ENCODE data around the gene TPP2.

The TPP2 gene

GRCh38 chr13:102566513-102566912, 30.3 kb upstream of the TPP2 start:
- H3K9me3 ChIP-seq (ENCODE audit: insufficient read depth, low read length) = no peaks in the 10 kb centered on the region
- H3F3A ChIP-seq (ENCODE audit: insufficient read depth) = no peaks in the 10 kb centered on the region
- no peak overlapping the region for H3K27ac ChIP-seq (ENCODE audit: low read depth, low read length)
- no peaks in the 10 kb centered on the region for H3K9me2 ChIP-seq (replicated peaks; ENCODE audit: insufficient read depth, low read length)
- H3K4me2 ChIP-seq (ENCODE audit: low read depth, low read length, poor library complexity, severe bottlenecking) = no peak overlapping the region
- H3K36me3 ChIP-seq (ENCODE audit: low read length) = no peaks in the 10 kb centered on the region
- H3K27me3 ChIP-seq (ENCODE audit: low read length) = 0 out of 2 replicates have a peak, but pooled peaks cover 3% of the 10 kb centered on the region
- TF ChIP-seq CTCF (IDR thresholded peaks at IDR 0.05; ENCODE audit: insufficient read depth, low read length, poor library complexity, severe bottlenecking) = no peak
- no peak for TF ChIP-seq EZH2phosphoT487 (conservative IDR thresholded peaks at IDR 0.05; ENCODE audit: low read length)
- no peak overlapping the region for H3K9ac ChIP-seq (ENCODE audit: low read length)
- H4K20me1 ChIP-seq (ENCODE audit: low read depth, low read length) = no peaks in the 10 kb centered on the region
- no peaks in the 10 kb centered on the region for H3K79me2 ChIP-seq (ENCODE audit: insufficient read depth, low read length)
- H3K4me3 ChIP-seq (ENCODE audit: insufficient read depth, low read length, poor library complexity, severe bottlenecking) = no peak overlapping the region
- no peak overlapping the region for H2AFZ ChIP-seq (ENCODE audit: low read depth, low read length, severe bottlenecking)

GRCh38 chr13:102567857-102568256, 28.9 kb upstream of the TPP2 start:
- H3K27me3 ChIP-seq (ENCODE audit: low read length) = 0 out of 2 replicates have a peak, but pooled peaks cover 3% of the 10 kb centered on the region

GRCh38 chr13:102569488-102569887, 27.3 kb upstream of the TPP2 start:
- Histone ChIP-seq H3K4me3 (ENCODE audit: insufficient read depth, low read length, poor library complexity, severe bottlenecking) (no peak overlapping the region), H3F3A (ENCODE audit: insufficient read depth) (no peaks in the 10 kb centered on the region), H3K9me2 (replicated peaks; ENCODE audit: insufficient read depth, low read length) (no peaks in the 10 kb centered on the region), H2AFZ (ENCODE audit: low read depth, low read length, severe bottlenecking) (no peak overlapping the region), H3K27ac (ENCODE audit: low read depth, low read length) (no peak overlapping the region), H3K79me2 (ENCODE audit: insufficient read depth, low read length) (no peaks in the 10 kb centered on the region), H3K9ac (ENCODE audit: low read length) (no peak overlapping the region), H3K4me2 (ENCODE audit: low read depth, low read length, poor library complexity, severe bottlenecking) (no peak overlapping the region), H3K36me3 (ENCODE audit: low read length) (no peaks in the 10 kb centered on the region), H4K20me1 (ENCODE audit: low read depth, low read length) (no peaks in the 10 kb centered on the region), H3K9me3 (ENCODE audit: insufficient read depth, low read length) (no peaks in the 10 kb centered on the region), H3K27me3 (ENCODE audit: low read length) (0 out of 2 replicates have a peak, but pooled peaks cover 3% of the 10 kb centered on the region)
- TF ChIP-seq EZH2phosphoT487 (conservative IDR thresholded peaks at IDR 0.05; ENCODE audit: low read length) (no peak), CTCF (IDR thresholded peaks at IDR 0.05; ENCODE audit: insufficient read depth, low read length, poor library complexity, severe bottlenecking) (no peak)

More at GRCh38 chr13:102567857-102568256, 28.9 kb upstream of the TPP2 start:
- H3K27ac ChIP-seq (ENCODE audit: low read depth, low read length) = no peak overlapping the region
- H3K4me3 ChIP-seq (ENCODE audit: insufficient read depth, low read length, poor library complexity, severe bottlenecking) = no peak overlapping the region
- no peaks in the 10 kb centered on the region for H3K79me2 ChIP-seq (ENCODE audit: insufficient read depth, low read length)
- H3K9me3 ChIP-seq (ENCODE audit: insufficient read depth, low read length) = no peaks in the 10 kb centered on the region
- no peaks in the 10 kb centered on the region for H3K9me2 ChIP-seq (replicated peaks; ENCODE audit: insufficient read depth, low read length)
- H3F3A ChIP-seq (ENCODE audit: insufficient read depth) = no peaks in the 10 kb centered on the region
- H3K36me3 ChIP-seq (ENCODE audit: low read length) = no peaks in the 10 kb centered on the region
- no peaks in the 10 kb centered on the region for H4K20me1 ChIP-seq (ENCODE audit: low read depth, low read length)
- H3K9ac ChIP-seq (ENCODE audit: low read length) = no peak overlapping the region
- no peak overlapping the region for H3K4me2 ChIP-seq (ENCODE audit: low read depth, low read length, poor library complexity, severe bottlenecking)
- no peak for TF ChIP-seq CTCF (IDR thresholded peaks at IDR 0.05; ENCODE audit: insufficient read depth, low read length, poor library complexity, severe bottlenecking)
- TF ChIP-seq EZH2phosphoT487 (conservative IDR thresholded peaks at IDR 0.05; ENCODE audit: low read length) = no peak
- H2AFZ ChIP-seq (ENCODE audit: low read depth, low read length, severe bottlenecking) = no peak overlapping the region

All from SU-DHL-6 (cell line).